Testis (tissue), 2 donors: ENCODE results near the gene ASB1.

Experiments used
- CTCF ChIP-seq, 3 experiments: fragments of 450-650 bp in 2 of 3; fragments of 200-600 bp in 1 of 3; sonication (generic) in 1 of 3; IDR thresholded peaks; one replicate each; pipeline ENCODE4 v1.5.1; 2016 to 2019; ENCODE audit warnings: antibody characterized with exemption in 3 of 3, mild to moderate bottlenecking in 2 of 3, moderate library complexity in 1 of 3
- POLR2A ChIP-seq: fragments of 450-650 bp; IDR thresholded peaks from one replicate; pipeline ENCODE4 v1.6.1; 2017; ENCODE audit warnings: antibody characterized with exemption, mild to moderate bottlenecking, moderate library complexity

DNA sequence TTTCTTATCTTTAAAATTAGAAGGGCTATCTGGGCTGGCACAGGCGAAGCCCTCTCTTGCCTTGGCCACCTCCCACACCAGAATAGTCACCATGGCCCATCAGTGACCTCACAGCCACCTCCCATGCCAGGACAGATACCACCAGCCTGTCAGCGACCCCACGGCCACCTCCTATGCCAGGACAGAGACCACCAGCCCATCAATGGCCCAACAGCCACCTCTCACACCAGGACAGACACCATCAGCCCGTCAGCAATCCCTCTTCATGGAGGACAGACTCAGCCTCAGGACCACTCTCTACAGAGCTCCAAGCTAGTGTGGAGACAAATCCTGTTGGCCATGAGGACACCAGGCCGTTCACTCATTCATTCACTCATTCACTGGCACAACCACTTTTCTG lies 74.6 kb downstream of the ASB1 start:
- no peak for TF ChIP-seq CTCF (IDR thresholded peaks at IDR 0.05)
- no peak for TF ChIP-seq POLR2A
